GM23338 (cell line): ENCODE measurements around the gene ZFX. TPM values are rescaled to one million over a fixed set of nuclear protein-coding genes. Genes with fewer than 3 reads are reported as not detected.

Experiments used
- ATAC-seq: fragments of 200-7000 bp; cut with Tn5 transposase; 3 replicates; pipeline ENCODE4 v1.9.1; 2020
- DNase-seq: peaks from one replicate; pipeline ENCODE4 v3.0.0-alpha.2; 2015; ENCODE audit warnings: low spot score
- H2AFZ ChIP-seq: fragments of 200-600 bp; sonication (generic); 2 replicates; pipeline ENCODE4 v1.8.0; 2016; ENCODE audit warnings: antibody characterized with exemption, mild to moderate bottlenecking, moderate library complexity
- H3F3A ChIP-seq: fragments of 200-600 bp; sonication (generic); replicated peaks from 2 replicates; pipeline ENCODE4 v1.8.0; 2017; ENCODE audit warnings: antibody characterized with exemption, mixed run types, low read depth
- H3K27ac ChIP-seq: fragments of 200-600 bp; sonication (generic); 2 replicates; pipeline ENCODE4 v1.6.1; 2016; ENCODE audit warnings: low read depth
- H3K27me3 ChIP-seq: fragments of 200-600 bp; sonication (generic); 2 replicates; pipeline ENCODE4 v1.8.0; 2016; ENCODE audit warnings: mild to moderate bottlenecking, mixed run types, moderate library complexity; ENCODE audit not compliant: insufficient read depth
- H3K36me3 ChIP-seq: fragments of 200-600 bp; sonication (generic); 2 replicates; pipeline ENCODE4 v1.8.0; 2016; ENCODE audit warnings: mild to moderate bottlenecking; ENCODE audit not compliant: insufficient read depth
- H3K4me1 ChIP-seq: fragments of 200-600 bp; sonication (generic); 2 replicates; pipeline ENCODE4 v1.8.0; 2016; ENCODE audit warnings: mild to moderate bottlenecking, moderate library complexity; ENCODE audit not compliant: insufficient read depth
- H3K4me2 ChIP-seq: fragments of 200-600 bp; sonication (generic); 2 replicates; pipeline ENCODE4 v1.7.1; 2017; ENCODE audit warnings: mixed run types
- H3K4me3 ChIP-seq: fragments of 200-600 bp; sonication (generic); 2 replicates; pipeline ENCODE4 v1.6.1; 2016; ENCODE audit warnings: mixed run types
- H3K79me2 ChIP-seq: fragments of 200-600 bp; sonication (generic); replicated peaks from 2 replicates; pipeline ENCODE4 v1.8.0; 2017; ENCODE audit warnings: mild to moderate bottlenecking; ENCODE audit not compliant: insufficient read depth
- H3K9me2 ChIP-seq: fragments of 200-600 bp; sonication (generic); 2 replicates; pipeline ENCODE4 v1.8.0; 2017; ENCODE audit not compliant: insufficient read depth
- H4K20me1 ChIP-seq: fragments of 200-600 bp; sonication (generic); replicated peaks from 2 replicates; pipeline ENCODE4 v1.8.0; 2017; ENCODE audit warnings: mild to moderate bottlenecking; ENCODE audit not compliant: insufficient read depth
- H3K27ac Mint-ChIP-seq: 2 replicates; pipeline ENCODE4 v1.8.0; 2020; ENCODE audit warnings: inconsistent platforms, mild to moderate bottlenecking, moderate library complexity, mixed read lengths
- H3K27me3 Mint-ChIP-seq: 3 replicates; pipeline ENCODE4 v1.8.0; 2022; ENCODE audit warnings: low read depth, mild to moderate bottlenecking, moderate library complexity, mixed read lengths, inconsistent platforms; ENCODE audit not compliant: insufficient read depth, poor library complexity
- H3K36me3 Mint-ChIP-seq: 3 replicates; pipeline ENCODE4 v1.8.0; 2021; ENCODE audit warnings: low read depth, mild to moderate bottlenecking, inconsistent platforms, moderate library complexity, mixed read lengths
- H3K4me1 Mint-ChIP-seq: 3 replicates; pipeline ENCODE4 v1.8.0; 2020; ENCODE audit warnings: mild to moderate bottlenecking, inconsistent platforms, mixed read lengths
- H3K4me3 Mint-ChIP-seq: 3 replicates; pipeline ENCODE4 v1.8.0; 2021; ENCODE audit warnings: moderate library complexity, mild to moderate bottlenecking, inconsistent platforms, mixed read lengths
- H3K9me3 Mint-ChIP-seq: 3 replicates; pipeline ENCODE4 v1.8.0; 2020; ENCODE audit warnings: moderate library complexity, mild to moderate bottlenecking, inconsistent platforms, mixed read lengths
- ETS1 ChIP-seq: IDR thresholded peaks from 2 replicates; pipeline ENCODE4 v1.6.1; 2016; ENCODE audit warnings: antibody characterized with exemption
- NANOG ChIP-seq: IDR thresholded peaks from 2 replicates; pipeline ENCODE4 v1.6.1; 2016; ENCODE audit warnings: antibody characterized with exemption, borderline replicate concordance
- ZNF114 ChIP-seq: fragments of 250-450 bp; sonication (Bioruptor Pico); IDR thresholded peaks from 2 replicates; pipeline ENCODE4 v1.5.0; 2020; ENCODE audit warnings: mild to moderate bottlenecking, moderate library complexity
- ZNF462 ChIP-seq: fragments of 250-450 bp; sonication (Bioruptor Pico); IDR thresholded peaks from 2 replicates; pipeline ENCODE4 v1.5.0; 2020; ENCODE audit warnings: mild to moderate bottlenecking, moderate library complexity
- polyA plus RNA-seq: library from polyadenylated mRNA; unstranded; fragments of >200 nt; fragmentation: Nextera tagmentation; extraction: Ambion mirVana; gene quantifications from 2 replicates; pipeline ENCODE4 v1.2.1, GENCODE V29; 2016
- total RNA-seq: library from RNA; depleted of rRNA; stranded (reverse); fragments of >200 nt; shearing (Covaris generic); gene quantifications from 2 replicates; pipeline ENCODE4 v1.2.3, GENCODE V29; 2014
- TF ChIP-seq, protein P1 (sequence below): IDR thresholded peaks from one replicate; pipeline ENCODE4 v1.6.1; 2018; ENCODE audit warnings: antibody characterized with exemption; ENCODE audit not compliant: unreplicated experiment
- TF ChIP-seq, protein P2 (sequence below), 2 experiments: fragments of 200-600 bp in 1 of 2; sonication (generic) in 1 of 2; conservative IDR thresholded peaks; 2 replicates each; pipeline versions ENCODE4 v1.5.1 to v1.6.1; 2016 to 2017; ENCODE audit warnings: antibody characterized with exemption in 2 of 2, low read depth in 2 of 2, mild to moderate bottlenecking in 2 of 2, moderate library complexity in 1 of 2

ZFX gene
- total and polyA plus RNA-seq, 2 experiments from 2014 or later, result 11.0 to 15.4 TPM

- Histone ChIP-seq H3K4me3 (no peak overlapping the region), H3K27me3 (no peaks in the 10 kb centered on the region), H3K4me1 (no peaks in the 10 kb centered on the region), H2AFZ (no peak overlapping the region), H3K79me2 (no peaks in the 10 kb centered on the region), H3F3A (no peaks in the 10 kb centered on the region), H3K9me2 (no peaks in the 10 kb centered on the region), H3K27ac (no peak overlapping the region), H3K4me2 (no peak overlapping the region), H4K20me1 (no peaks in the 10 kb centered on the region), H3K36me3 (no peaks in the 10 kb centered on the region)
- no peaks in the 10 kb centered on the region for H3K27me3 Mint-ChIP-seq
- ATAC-seq (peak; percentile 40; the same call in 2 of the 3 replicates), DNase-seq (peak; percentile 69)
- H3K4me1 Mint-ChIP-seq, result peaks cover 5% of the 10 kb centered on the region; the same call in 1 of the 3 replicates
- TF ChIP-seq, protein P1, sequence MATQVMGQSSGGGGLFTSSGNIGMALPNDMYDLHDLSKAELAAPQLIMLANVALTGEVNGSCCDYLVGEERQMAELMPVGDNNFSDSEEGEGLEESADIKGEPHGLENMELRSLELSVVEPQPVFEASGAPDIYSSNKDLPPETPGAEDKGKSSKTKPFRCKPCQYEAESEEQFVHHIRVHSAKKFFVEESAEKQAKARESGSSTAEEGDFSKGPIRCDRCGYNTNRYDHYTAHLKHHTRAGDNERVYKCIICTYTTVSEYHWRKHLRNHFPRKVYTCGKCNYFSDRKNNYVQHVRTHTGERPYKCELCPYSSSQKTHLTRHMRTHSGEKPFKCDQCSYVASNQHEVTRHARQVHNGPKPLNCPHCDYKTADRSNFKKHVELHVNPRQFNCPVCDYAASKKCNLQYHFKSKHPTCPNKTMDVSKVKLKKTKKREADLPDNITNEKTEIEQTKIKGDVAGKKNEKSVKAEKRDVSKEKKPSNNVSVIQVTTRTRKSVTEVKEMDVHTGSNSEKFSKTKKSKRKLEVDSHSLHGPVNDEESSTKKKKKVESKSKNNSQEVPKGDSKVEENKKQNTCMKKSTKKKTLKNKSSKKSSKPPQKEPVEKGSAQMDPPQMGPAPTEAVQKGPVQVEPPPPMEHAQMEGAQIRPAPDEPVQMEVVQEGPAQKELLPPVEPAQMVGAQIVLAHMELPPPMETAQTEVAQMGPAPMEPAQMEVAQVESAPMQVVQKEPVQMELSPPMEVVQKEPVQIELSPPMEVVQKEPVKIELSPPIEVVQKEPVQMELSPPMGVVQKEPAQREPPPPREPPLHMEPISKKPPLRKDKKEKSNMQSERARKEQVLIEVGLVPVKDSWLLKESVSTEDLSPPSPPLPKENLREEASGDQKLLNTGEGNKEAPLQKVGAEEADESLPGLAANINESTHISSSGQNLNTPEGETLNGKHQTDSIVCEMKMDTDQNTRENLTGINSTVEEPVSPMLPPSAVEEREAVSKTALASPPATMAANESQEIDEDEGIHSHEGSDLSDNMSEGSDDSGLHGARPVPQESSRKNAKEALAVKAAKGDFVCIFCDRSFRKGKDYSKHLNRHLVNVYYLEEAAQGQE, result no peak
- TF ChIP-seq ETS1, result no peak
- TF ChIP-seq ZNF462 (CRISPR knock-in tag), result no peak
- TF ChIP-seq ZNF114 (CRISPR knock-in tag), result no peak
- TF ChIP-seq, protein P2, sequence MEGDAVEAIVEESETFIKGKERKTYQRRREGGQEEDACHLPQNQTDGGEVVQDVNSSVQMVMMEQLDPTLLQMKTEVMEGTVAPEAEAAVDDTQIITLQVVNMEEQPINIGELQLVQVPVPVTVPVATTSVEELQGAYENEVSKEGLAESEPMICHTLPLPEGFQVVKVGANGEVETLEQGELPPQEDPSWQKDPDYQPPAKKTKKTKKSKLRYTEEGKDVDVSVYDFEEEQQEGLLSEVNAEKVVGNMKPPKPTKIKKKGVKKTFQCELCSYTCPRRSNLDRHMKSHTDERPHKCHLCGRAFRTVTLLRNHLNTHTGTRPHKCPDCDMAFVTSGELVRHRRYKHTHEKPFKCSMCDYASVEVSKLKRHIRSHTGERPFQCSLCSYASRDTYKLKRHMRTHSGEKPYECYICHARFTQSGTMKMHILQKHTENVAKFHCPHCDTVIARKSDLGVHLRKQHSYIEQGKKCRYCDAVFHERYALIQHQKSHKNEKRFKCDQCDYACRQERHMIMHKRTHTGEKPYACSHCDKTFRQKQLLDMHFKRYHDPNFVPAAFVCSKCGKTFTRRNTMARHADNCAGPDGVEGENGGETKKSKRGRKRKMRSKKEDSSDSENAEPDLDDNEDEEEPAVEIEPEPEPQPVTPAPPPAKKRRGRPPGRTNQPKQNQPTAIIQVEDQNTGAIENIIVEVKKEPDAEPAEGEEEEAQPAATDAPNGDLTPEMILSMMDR (conservative IDR thresholded peaks at IDR 0.05; ENCODE audit: low read depth in 2 of 2), result peak; percentile 71 to 72
- TF ChIP-seq NANOG, result no peak
- H3K36me3 Mint-ChIP-seq, result 0 out of 3 replicates have a peak, but pooled peaks cover 3% of the 10 kb centered on the region
- H3K27ac Mint-ChIP-seq, result no peak overlapping the region
- no peak overlapping the region for H3K4me3 Mint-ChIP-seq
- no peaks in the 10 kb centered on the region; the same call in 1 of the 3 replicates for H3K9me3 Mint-ChIP-seq
These were observed 110.2 kb downstream of the ZFX start for GRCh38 chrX:24259544-24260240.
